ENCODE measurements around the gene GNAS. TPM values are rescaled to one million over a fixed set of nuclear protein-coding genes. Genes with fewer than 3 reads are reported as not detected.

The GNAS gene
- total RNA-seq, 4 donors from 2014 or later: 334 to 533 (median 451) TPM

- no peak overlapping the region for H3K4me3 ChIP-seq
- TF ChIP-seq POLR2AphosphoS5 (IDR thresholded peaks at IDR 0.05) (no peak), POLR2A (IDR thresholded peaks at IDR 0.05) (no peak), CTCF (IDR thresholded peaks at IDR 0.05) (no peak), EP300 (IDR thresholded peaks at IDR 0.05) (no peak)
- no peaks in the 10 kb centered on the region for H3K9me3 ChIP-seq
- no peak overlapping the region for H3K27ac ChIP-seq
- no peak for DNase-seq (ENCODE audit: low spot score in 2 of 2)
- H3K27me3 ChIP-seq: peaks cover 23% of the 10 kb centered on the region
- H3K4me1 ChIP-seq: no peaks in the 10 kb centered on the region
- H3K36me3 ChIP-seq: no peaks in the 10 kb centered on the region
- 80% methylated on average over 19 of the region's 19 CpGs for WGBS
Observed at GRCh38 chr20:58810116-58810878, 42.2 kb upstream of the GNAS start.

- H3K36me3 ChIP-seq: no peaks in the 10 kb centered on the region
- WGBS: 81% methylated on average over 10 of the region's 10 CpGs
- H3K9me3 ChIP-seq: no peaks in the 10 kb centered on the region
- no peaks in the 10 kb centered on the region for H3K4me1 ChIP-seq
- TF ChIP-seq POLR2A (IDR thresholded peaks at IDR 0.05): no peak
- no peak for TF ChIP-seq CTCF (IDR thresholded peaks at IDR 0.05)
- TF ChIP-seq EP300 (IDR thresholded peaks at IDR 0.05): no peak
- TF ChIP-seq POLR2AphosphoS5 (IDR thresholded peaks at IDR 0.05): no peak
- DNase-seq (ENCODE audit: low spot score in 2 of 2): no peak
- H3K4me3 ChIP-seq: no peak overlapping the region
- peaks cover 20% of the 10 kb centered on the region for H3K27me3 ChIP-seq
- no peak overlapping the region for H3K27ac ChIP-seq
Observed at GRCh38 chr20:58810879-58811250, 41.7 kb upstream of the GNAS start.

GRCh38 chr20:58811334-58811733, 41.2 kb upstream of the GNAS start:
- Histone ChIP-seq H3K9me3 (no peaks in the 10 kb centered on the region), H3K36me3 (no peaks in the 10 kb centered on the region), H3K4me3 (no peak overlapping the region), H3K4me1 (no peaks in the 10 kb centered on the region), H3K27me3 (peaks cover 19% of the 10 kb centered on the region), H3K27ac (no peak overlapping the region)
- TF ChIP-seq EP300 (IDR thresholded peaks at IDR 0.05) (no peak), POLR2AphosphoS5 (IDR thresholded peaks at IDR 0.05) (no peak), POLR2A (IDR thresholded peaks at IDR 0.05) (no peak), CTCF (IDR thresholded peaks at IDR 0.05) (no peak)
- DNase-seq (ENCODE audit: low spot score in 2 of 2): no peak
- WGBS: 93% methylated on average over 13 of the region's 13 CpGs

GRCh38 chr20:58813369-58813768, 39.1 kb upstream of the GNAS start:
- no peak overlapping the region for H3K27ac ChIP-seq
- 77% methylated on average over 8 of the region's 8 CpGs for WGBS
- H3K9me3 ChIP-seq: no peaks in the 10 kb centered on the region
- DNase-seq (ENCODE audit: low spot score in 2 of 2): no peak
- no peaks in the 10 kb centered on the region for H3K4me1 ChIP-seq
- no peak overlapping the region for H3K4me3 ChIP-seq
- no peaks in the 10 kb centered on the region for H3K36me3 ChIP-seq
- TF ChIP-seq POLR2A (IDR thresholded peaks at IDR 0.05) (no peak), EP300 (IDR thresholded peaks at IDR 0.05) (no peak), CTCF (IDR thresholded peaks at IDR 0.05) (no peak), POLR2AphosphoS5 (IDR thresholded peaks at IDR 0.05) (no peak)
- H3K27me3 ChIP-seq: peaks cover 23% of the 10 kb centered on the region

GRCh38 chr20:58815448-58815847, 37.1 kb upstream of the GNAS start:
- 56% methylated on average over 8 of the region's 11 CpGs for WGBS
- TF ChIP-seq CTCF (IDR thresholded peaks at IDR 0.05): no peak

More at GRCh38 chr20:58815448-58815847, 37.1 kb upstream of the GNAS start:
- H3K4me1 ChIP-seq: no peaks in the 10 kb centered on the region
- no peaks in the 10 kb centered on the region for H3K9me3 ChIP-seq
- H3K27me3 ChIP-seq: peaks cover 16% of the 10 kb centered on the region
- H3K4me3 ChIP-seq: no peak overlapping the region
- no peak overlapping the region for H3K27ac ChIP-seq
- DNase-seq (ENCODE audit: low spot score in 2 of 2): no peak
- no peaks in the 10 kb centered on the region for H3K36me3 ChIP-seq

All from suprapubic skin (tissue), 4 donors.